RWPE1 (cell line): ENCODE data around the gene TMPRSS6.

Experiments
- CTCF ChIA-PET: fragments of 350-600 bp; sonication (Branson Sonifier 250); formaldehyde crosslinking; extraction: SDS; loops from one replicate; lab custom pipeline; 2021; lab: Yijun Ruan, JAX
- POLR2A ChIA-PET: fragments of 400-600 bp; formaldehyde crosslinking; extraction: SDS; loops from one replicate; lab custom pipeline; 2020; ENCODE audit warnings: antibody characterized with exemption; ENCODE audit not compliant: low non-redundant PET; lab: Yijun Ruan, JAX
- DNase-seq: peaks from one replicate; pipeline ENCODE4 v3.0.0; 2012; ENCODE audit warnings: low spot score
- H3K27ac ChIP-seq: fragments of 450-650 bp; 2 replicates; pipeline ENCODE4 v1.5.1; 2017
- TF ChIP-seq, protein P1 (sequence below): fragments of 450-650 bp; conservative IDR thresholded peaks from 2 replicates; pipeline ENCODE4 v1.5.1; 2017; ENCODE audit warnings: low read depth, mild to moderate bottlenecking

Gene TMPRSS6

DNA sequence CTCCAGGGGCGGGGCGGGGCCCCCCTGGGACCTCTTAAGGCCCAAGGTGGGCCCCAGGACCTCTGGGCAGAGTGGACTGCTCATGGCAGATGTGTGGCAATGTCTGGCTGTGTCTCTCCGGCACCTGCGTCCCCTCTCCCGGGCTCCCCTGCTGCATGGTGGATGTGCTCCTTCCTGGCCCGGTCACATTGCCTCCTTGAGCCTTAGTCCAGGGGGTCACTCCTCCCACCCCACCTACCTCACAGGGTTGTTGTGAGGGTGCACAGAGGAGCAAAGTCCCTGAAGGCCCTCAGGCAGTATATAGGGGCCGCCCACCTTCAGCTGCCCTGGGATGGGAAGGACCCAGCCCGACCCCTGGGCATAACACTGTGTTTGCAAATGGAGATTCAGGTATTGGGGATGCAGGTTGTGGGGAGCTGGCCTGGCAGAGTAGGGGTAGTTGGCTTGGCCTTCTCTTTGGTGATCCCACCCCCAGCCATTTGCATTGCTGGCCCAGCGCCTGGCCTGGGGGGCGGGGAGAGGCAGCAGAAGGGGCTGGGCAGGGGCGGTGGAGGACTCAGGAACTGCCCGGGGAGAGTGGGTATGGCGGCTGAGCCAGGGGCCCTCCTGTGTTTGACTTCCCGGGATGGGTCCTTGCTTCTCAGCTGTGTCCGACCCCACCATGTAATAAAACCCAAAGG, 46.7 kb downstream of the TMPRSS6 start:
- ChIA-PET CTCF (no interaction called here), POLR2A (no interaction called here)
- no peak overlapping the region for H3K27ac ChIP-seq
- no peak for DNase-seq
- TF ChIP-seq, protein P1, sequence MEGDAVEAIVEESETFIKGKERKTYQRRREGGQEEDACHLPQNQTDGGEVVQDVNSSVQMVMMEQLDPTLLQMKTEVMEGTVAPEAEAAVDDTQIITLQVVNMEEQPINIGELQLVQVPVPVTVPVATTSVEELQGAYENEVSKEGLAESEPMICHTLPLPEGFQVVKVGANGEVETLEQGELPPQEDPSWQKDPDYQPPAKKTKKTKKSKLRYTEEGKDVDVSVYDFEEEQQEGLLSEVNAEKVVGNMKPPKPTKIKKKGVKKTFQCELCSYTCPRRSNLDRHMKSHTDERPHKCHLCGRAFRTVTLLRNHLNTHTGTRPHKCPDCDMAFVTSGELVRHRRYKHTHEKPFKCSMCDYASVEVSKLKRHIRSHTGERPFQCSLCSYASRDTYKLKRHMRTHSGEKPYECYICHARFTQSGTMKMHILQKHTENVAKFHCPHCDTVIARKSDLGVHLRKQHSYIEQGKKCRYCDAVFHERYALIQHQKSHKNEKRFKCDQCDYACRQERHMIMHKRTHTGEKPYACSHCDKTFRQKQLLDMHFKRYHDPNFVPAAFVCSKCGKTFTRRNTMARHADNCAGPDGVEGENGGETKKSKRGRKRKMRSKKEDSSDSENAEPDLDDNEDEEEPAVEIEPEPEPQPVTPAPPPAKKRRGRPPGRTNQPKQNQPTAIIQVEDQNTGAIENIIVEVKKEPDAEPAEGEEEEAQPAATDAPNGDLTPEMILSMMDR, result no peak

DNA sequence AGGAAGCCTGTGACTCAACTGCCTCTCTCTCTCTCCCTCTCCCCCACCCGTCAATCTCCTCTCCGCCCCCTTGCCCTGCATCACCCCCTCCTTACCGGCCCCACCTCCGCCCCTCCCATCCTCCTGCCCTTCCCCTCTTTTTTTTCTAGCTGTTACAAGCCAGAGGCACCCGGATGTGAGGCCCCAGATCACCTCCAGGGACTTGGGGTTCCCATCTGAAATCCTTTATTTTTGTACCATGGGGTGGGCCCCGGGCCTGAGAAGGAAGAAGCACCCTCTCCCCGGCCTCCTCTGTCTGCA, 47.2 kb downstream of the TMPRSS6 start:
- ChIA-PET CTCF (no interaction called here), POLR2A (no interaction called here)
- no peak for DNase-seq
- TF ChIP-seq, protein P1, result no peak
- no peak overlapping the region for H3K27ac ChIP-seq

DNA sequence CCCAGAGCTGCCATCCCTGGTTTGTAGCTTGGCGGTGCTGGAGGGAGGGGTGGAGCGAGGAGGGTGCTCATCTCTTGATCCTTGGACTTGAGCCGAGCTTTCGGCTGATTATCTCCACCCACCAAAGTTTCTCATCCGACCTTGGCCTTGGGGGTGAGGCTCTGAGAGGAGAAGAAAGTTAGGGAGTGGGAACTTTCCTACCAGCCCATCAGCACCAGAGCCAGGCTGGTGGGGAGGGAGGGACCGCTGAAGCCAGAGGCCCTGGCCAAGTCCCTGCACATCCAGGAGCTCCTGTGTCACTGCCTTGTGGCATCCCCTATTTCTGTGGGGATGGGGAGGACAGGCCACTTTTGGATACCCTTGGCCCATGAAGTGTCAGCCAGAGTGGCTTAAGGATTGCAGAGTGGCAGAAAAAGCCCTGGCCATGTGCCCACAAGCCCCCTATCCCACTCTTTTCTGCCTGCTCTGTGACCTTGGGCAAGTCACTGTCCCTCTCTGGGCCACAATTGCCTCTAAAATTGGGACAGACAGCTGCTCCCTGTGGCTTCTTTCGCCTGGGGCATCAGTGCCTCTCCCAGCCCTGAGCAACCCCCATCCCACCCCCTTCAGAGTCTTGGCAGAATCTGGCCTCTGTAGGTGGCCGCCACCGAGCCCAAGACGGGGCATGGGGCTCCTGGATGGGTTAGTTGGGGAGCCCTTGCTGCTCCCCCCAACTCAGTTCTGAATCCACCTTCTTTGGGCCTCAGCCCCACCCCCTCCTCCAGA, 47.7 kb downstream of the TMPRSS6 start:
- no peak for DNase-seq
- ChIA-PET CTCF (no interaction called here), POLR2A (no interaction called here)
- TF ChIP-seq, protein P1, result no peak
- H3K27ac ChIP-seq, result no peak overlapping the region

DNA sequence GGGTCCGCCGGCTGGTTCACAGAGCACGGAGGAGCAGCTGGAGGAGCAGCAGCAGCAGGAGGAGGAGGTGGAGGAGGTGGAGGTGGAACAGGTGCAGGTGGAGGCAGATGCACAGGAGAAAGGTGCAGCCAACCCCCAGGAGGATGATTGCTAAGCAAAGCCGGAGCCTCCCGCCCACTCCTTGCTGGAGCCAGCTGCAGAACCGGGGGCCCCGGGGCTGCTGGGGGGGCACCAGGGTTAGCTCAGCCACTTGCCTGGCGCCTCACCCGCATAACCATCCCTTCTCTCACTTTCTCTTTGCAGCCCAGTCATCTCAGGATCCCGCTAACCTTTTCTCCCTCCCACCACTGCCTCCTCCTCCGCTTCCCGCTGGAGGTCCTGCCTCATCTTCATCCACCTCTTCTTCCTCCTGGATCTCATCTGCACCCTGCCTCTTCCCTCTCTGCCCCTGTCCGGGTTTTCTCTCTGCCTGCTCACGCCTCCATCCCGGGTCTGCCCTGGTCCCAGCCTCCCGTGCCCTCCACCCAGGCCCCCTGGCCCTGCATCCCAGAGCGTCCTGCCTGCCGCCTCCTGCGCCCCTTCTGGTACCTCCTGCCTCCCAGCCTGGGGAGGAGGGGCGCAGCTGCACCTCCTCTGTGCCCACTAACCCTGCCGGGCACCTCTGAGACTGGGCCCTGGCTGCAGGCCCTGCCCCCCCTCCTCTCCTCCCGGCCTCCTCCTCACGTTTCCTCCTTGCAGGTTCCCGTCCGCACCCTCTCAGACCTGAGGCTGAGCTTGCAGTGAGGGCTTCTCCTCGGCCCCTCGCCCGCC, 48.5 kb downstream of the TMPRSS6 start:
- no peak for DNase-seq
- no peak overlapping the region for H3K27ac ChIP-seq
- POLR2A ChIA-PET, result no interaction called here
- TF ChIP-seq, protein P1, result no peak
- CTCF ChIA-PET, result interaction anchor here (0.6 kb wide), 1 partner anchor 25 kb away, joined by 5 read pairs; no protein-coding TSS in a partner anchor

DNA sequence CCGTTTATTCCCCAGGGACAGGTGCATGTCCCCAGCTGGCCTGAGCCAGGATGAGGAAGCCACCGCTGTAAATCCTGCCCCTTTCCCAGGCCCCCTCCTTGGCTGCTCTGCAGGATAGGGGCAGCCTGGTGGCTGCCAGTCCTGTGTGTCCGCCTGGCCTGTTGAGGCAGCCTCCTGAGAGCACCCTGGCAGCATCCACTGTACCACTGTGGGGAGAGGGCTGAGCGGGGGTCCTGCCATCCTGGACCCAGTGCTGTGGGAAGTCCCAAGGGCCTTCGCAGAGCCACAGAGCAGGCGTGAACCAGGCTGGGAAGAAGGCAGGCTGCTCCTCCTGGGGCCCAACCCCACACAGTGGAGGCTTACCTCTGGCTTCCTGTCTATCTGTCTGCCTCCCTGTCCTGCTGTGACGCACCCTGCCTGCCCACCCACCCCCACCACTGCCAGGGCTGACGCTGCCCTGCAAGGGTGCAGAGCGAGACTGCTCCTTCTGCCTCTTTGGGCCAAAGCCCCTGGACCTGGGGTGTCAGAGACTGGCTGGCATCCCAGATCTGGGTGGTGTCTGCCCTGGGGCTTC, 49.5 kb downstream of the TMPRSS6 start:
- H3K27ac ChIP-seq, result peak overlapping the region; percentile 21
- DNase-seq, result no peak
- CTCF ChIA-PET, result no interaction called here
- TF ChIP-seq, protein P1, result no peak
- POLR2A ChIA-PET, result no interaction called here
